GM21825 (cell line): ENCODE results near the gene CBR3.
"Not testable (repeated sequence)": the region's sequence is repeated elsewhere in the genome, so short reads cannot be mapped to it uniquely, and the experiment has no call there.

Experiments
- ATAC-seq: cut with Tn5 transposase; IDR thresholded peaks from one replicate; pipeline ENCODE4 v1.9.1; 2021; ENCODE audit warnings: mild to moderate bottlenecking, moderate library complexity; ENCODE audit not compliant: unreplicated experiment

CBR3 gene

GRCh38 chr21:36117286-36117741 is 17.6 kb upstream of the CBR3 start:
- ATAC-seq, result no peak

- ATAC-seq, result no peak
These were observed 14.5 kb upstream of the CBR3 start for GRCh38 chr21:36120304-36120888.

GRCh38 chr21:36122977-36123376 is 11.9 kb upstream of the CBR3 start:
- ATAC-seq, result no peak

GRCh38 chr21:36124395-36124794 is 10.5 kb upstream of the CBR3 start:
- ATAC-seq, result no peak

- ATAC-seq, result no peak
These were observed 9.2 kb upstream of the CBR3 start for GRCh38 chr21:36125512-36126207.

- ATAC-seq, result no peak
These were observed 8.7 kb upstream of the CBR3 start for GRCh38 chr21:36126208-36126565.

- no peak for ATAC-seq
These were observed 8.2 kb upstream of the CBR3 start for GRCh38 chr21:36126621-36127110.

- no peak for ATAC-seq
These were observed 7.5 kb upstream of the CBR3 start for GRCh38 chr21:36127250-36127904.

- no peak for ATAC-seq
These were observed 6.9 kb upstream of the CBR3 start for GRCh38 chr21:36127977-36128376.

GRCh38 chr21:36129219-36129618 is 5.7 kb upstream of the CBR3 start:
- no peak for ATAC-seq

GRCh38 chr21:36130414-36130762 is 4.5 kb upstream of the CBR3 start:
- not testable (repeated sequence) for ATAC-seq

- not testable (repeated sequence) for ATAC-seq
These were observed 4.0 kb upstream of the CBR3 start for GRCh38 chr21:36130839-36131238.

- no peak for ATAC-seq
These were observed 2.2 kb upstream of the CBR3 start for GRCh38 chr21:36132696-36133095.

- no peak for ATAC-seq
These were observed 668 bp downstream of the CBR3 start for GRCh38 chr21:36135391-36136102.

- not testable (repeated sequence) for ATAC-seq
These were observed 4.9 kb downstream of the CBR3 start for GRCh38 chr21:36139791-36140190.

GRCh38 chr21:36141513-36141925 is 6.6 kb downstream of the CBR3 start:
- peak; percentile 90 for ATAC-seq

GRCh38 chr21:36144233-36144632 is 9.4 kb downstream of the CBR3 start:
- not testable (repeated sequence) for ATAC-seq

GRCh38 chr21:36145259-36145658 is 10.4 kb downstream of the CBR3 start:
- no peak for ATAC-seq

GRCh38 chr21:36147911-36148310 is 13.0 kb downstream of the CBR3 start:
- ATAC-seq, result no peak

GRCh38 chr21:36148886-36149285 is 14.0 kb downstream of the CBR3 start:
- ATAC-seq, result no peak
